GM12801 (cell line): ENCODE measurements around the gene NBPF12.
"Not testable (repeated sequence)": the region's sequence is repeated elsewhere in the genome, so short reads cannot be mapped to it uniquely, and the experiment has no call there.

Experiments used
- TF ChIP-seq, protein P1 (sequence below): IDR thresholded peaks from one replicate; pipeline ENCODE4 v1.5.1; 2011; ENCODE audit warnings: control low read depth; ENCODE audit not compliant: insufficient read length; ENCODE audit errors: extremely low read depth

Gene NBPF12, protein sequence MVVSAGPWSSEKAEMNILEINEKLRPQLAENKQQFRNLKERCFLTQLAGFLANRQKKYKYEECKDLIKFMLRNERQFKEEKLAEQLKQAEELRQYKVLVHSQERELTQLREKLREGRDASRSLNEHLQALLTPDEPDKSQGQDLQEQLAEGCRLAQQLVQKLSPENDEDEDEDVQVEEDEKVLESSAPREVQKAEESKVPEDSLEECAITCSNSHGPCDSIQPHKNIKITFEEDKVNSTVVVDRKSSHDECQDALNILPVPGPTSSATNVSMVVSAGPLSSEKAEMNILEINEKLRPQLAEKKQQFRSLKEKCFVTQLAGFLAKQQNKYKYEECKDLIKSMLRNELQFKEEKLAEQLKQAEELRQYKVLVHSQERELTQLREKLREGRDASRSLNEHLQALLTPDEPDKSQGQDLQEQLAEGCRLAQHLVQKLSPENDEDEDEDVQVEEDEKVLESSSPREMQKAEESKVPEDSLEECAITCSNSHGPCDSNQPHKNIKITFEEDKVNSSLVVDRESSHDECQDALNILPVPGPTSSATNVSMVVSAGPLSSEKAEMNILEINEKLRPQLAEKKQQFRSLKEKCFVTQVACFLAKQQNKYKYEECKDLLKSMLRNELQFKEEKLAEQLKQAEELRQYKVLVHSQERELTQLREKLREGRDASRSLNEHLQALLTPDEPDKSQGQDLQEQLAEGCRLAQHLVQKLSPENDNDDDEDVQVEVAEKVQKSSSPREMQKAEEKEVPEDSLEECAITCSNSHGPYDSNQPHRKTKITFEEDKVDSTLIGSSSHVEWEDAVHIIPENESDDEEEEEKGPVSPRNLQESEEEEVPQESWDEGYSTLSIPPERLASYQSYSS (N-terminal part only)

DNA sequence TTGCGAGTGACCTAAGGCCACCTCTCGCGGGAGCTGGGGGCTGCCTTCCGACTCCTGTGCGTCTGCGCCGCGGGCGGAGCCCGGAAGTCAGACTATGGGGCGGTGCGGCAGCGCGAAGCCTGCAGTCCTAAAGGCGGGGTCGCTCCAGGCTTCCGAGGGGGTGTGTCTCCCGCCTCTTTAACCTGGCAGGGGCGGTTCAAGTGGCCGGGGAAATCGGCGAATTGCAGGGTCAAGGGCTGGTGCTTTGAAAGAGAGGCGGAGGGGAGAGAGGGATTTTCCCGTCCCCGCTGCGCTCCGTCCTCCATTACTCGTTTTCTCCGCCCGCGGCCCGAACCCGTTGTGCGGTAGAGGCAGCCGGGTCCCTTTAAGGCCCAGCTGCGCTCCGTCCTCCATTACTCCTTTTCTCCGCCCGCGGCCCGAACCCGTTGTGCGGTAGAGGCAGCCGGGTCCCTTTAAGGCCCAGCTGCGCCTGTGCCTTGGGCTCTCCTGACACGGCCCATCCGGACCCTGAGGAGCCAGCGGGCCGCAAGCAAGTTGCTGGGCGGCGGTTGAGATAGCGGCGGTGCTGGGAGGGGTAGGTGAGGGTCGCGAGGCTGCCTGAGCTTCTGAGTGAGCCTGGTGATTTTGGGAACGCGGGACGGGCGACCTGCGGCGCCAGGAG, at the start of gene NBPF12:
NBPF12 (plus strand) TSS at position 83 of the 661 bp plus-strand sequence. CDS start 21,820 bp downstream, outside the sequence.
- TF ChIP-seq, protein P1, sequence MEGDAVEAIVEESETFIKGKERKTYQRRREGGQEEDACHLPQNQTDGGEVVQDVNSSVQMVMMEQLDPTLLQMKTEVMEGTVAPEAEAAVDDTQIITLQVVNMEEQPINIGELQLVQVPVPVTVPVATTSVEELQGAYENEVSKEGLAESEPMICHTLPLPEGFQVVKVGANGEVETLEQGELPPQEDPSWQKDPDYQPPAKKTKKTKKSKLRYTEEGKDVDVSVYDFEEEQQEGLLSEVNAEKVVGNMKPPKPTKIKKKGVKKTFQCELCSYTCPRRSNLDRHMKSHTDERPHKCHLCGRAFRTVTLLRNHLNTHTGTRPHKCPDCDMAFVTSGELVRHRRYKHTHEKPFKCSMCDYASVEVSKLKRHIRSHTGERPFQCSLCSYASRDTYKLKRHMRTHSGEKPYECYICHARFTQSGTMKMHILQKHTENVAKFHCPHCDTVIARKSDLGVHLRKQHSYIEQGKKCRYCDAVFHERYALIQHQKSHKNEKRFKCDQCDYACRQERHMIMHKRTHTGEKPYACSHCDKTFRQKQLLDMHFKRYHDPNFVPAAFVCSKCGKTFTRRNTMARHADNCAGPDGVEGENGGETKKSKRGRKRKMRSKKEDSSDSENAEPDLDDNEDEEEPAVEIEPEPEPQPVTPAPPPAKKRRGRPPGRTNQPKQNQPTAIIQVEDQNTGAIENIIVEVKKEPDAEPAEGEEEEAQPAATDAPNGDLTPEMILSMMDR = not testable (repeated sequence)

DNA sequence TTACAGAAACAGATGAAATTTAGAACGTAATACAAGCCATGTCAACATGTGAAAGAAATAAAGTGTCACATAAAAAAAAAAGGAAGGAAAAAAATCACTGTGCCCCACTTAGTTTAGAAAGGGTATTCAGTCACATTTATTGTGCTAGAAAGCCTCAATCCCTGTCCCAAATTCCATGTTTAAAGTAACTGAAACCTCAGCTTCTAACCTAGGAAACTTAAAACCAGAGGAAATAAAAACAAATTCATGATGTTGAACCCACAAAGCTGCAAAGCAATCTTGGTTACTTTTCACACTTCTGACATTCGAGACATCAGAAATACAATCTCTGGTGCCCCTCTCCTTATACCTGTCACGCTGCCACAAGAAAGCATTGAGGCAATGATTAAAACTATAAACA, 101.8 kb downstream of the NBPF12 start:
- TF ChIP-seq, protein P1 = no peak
